ENCODE results near the gene MVP. TPM values are rescaled to one million over a fixed set of nuclear protein-coding genes. Genes with fewer than 3 reads are reported as not detected.
"Not testable (repeated sequence)": the region's sequence is repeated elsewhere in the genome, so short reads cannot be mapped to it uniquely, and the experiment has no call there.

Gene MVP
- total RNA-seq, 5 donors from 2014 or later (not counting 1 experiment from before 2014, with no cell fraction given): 140 to 173 (median 158) TPM

- Mint-ChIP-seq H3K9me3 (no peaks in the 10 kb centered on the region), H3K4me1 (peaks cover 46 to 50% (median 48%) of the 10 kb centered on the region in 3 donors), H3K36me3 (peaks cover 12% of the 10 kb centered on the region), H3K27ac (peak within 1 kb of the TSS; percentile 98 to 99), H3K4me3 (peak within 1 kb of the TSS; percentile 93 to 98 (median 98)), H3K27me3 (no peaks in the 10 kb centered on the region)
- Histone ChIP-seq H3K36me3 (ENCODE audit: control insufficient read depth in 2 of 2, extremely low read depth in 1 of 2, insufficient read depth in 1 of 2, low read length in 1 of 2) (peaks cover 0 to 5% of the 10 kb centered on the region in 2 donors), H3K4me1 (ENCODE audit: control insufficient read depth in 1 of 2, extremely low read depth in 1 of 2, insufficient read depth in 2 of 2, low read length in 2 of 2) (peaks cover 13 to 43% of the 10 kb centered on the region in 2 experiments), H3K27me3 (replicated peaks in 1 of 2; ENCODE audit: control insufficient read depth in 2 of 2, extremely low read depth in 1 of 2, insufficient read depth in 2 of 2, low read length in 1 of 2) (no peaks in the 10 kb centered on the region), H3K4me3 (ENCODE audit: control insufficient read depth in 1 of 2, extremely low read depth in 1 of 2, low read length in 1 of 2) (peak within 1 kb of the TSS; percentile 84 to 94), H3K9me3 (no peaks in the 10 kb centered on the region), H3K27ac (ENCODE audit: low read length) (peak within 1 kb of the TSS; percentile 69)
- peak; percentile 93 to 97 (median 96) for ATAC-seq (replicated peaks in 1 of 4)
- peak; percentile 99 to 100 (median 99) for DNase-seq
- ChIA-PET POLR2A (interaction anchor here (0.6 to 1.6 kb wide), 8 partner anchors 14 to 52 kb away, joined by 3 to 10 read pairs (median 4); partner anchors contain the start of gene PAGR1 (in 1 of the 2)), CTCF (interaction anchor here (0.6 to 2.6 kb wide), 14 partner anchors 9 to 840 kb away, joined by 3 to 14 read pairs (median 4); partner anchors contain the start of genes C16orf54 (in 1 of the 2), MVP (in 1 of the 2), NFATC2IP (in 1 of the 2) and PAGR1 (in 1 of the 2))
- 1% methylated on average over 67 of the region's 67 CpGs for WGBS (ENCODE audit: insufficient coverage)
Measured at GRCh38 chr16:29790183-29790948, 29.9 kb upstream of the MVP start, which contains the start of gene KIF22. Gene KIF22 (plus strand): TSS chr16:29790751. CDS start chr16:29790760, 9 bp downstream.

- Histone ChIP-seq H3K27ac (ENCODE audit: low read length) (peak overlapping the region; percentile 69), H3K9me3 (no peaks in the 10 kb centered on the region), H3K36me3 (ENCODE audit: control insufficient read depth in 2 of 2, extremely low read depth in 1 of 2, insufficient read depth in 1 of 2, low read length in 1 of 2) (peaks cover under 1 to 5% of the 10 kb centered on the region in 2 donors), H3K4me3 (ENCODE audit: control insufficient read depth in 1 of 2, extremely low read depth in 1 of 2, low read length in 1 of 2) (peak overlapping the region; percentile 84 to 94), H3K27me3 (replicated peaks in 1 of 2; ENCODE audit: control insufficient read depth in 2 of 2, extremely low read depth in 1 of 2, insufficient read depth in 2 of 2, low read length in 1 of 2) (no peaks in the 10 kb centered on the region), H3K4me1 (ENCODE audit: control insufficient read depth in 1 of 2, extremely low read depth in 1 of 2, insufficient read depth in 2 of 2, low read length in 2 of 2) (peaks cover 13 to 38% of the 10 kb centered on the region in 2 experiments)
- Mint-ChIP-seq H3K4me1 (peaks cover 42 to 47% (median 46%) of the 10 kb centered on the region in 3 donors), H3K4me3 (peak overlapping the region; percentile 93 to 98 (median 98)), H3K27me3 (no peaks in the 10 kb centered on the region), H3K9me3 (no peaks in the 10 kb centered on the region), H3K27ac (peak overlapping the region; percentile 98 to 99), H3K36me3 (peaks cover 12% of the 10 kb centered on the region)
- ChIA-PET CTCF (interaction anchor here (0.5 to 2.6 kb wide), 14 partner anchors 11 to 840 kb away, joined by 3 to 14 read pairs (median 4); partner anchors contain the start of genes C16orf54 (in 1 of the 2), MVP (in 1 of the 2), NFATC2IP (in 1 of the 2) and PAGR1 (in 1 of the 2)), POLR2A (interaction anchor here (0.6 to 1.6 kb wide), 5 partner anchors 13 to 53 kb away, joined by 3 to 7 read pairs (median 4); partner anchors contain the start of gene PAGR1 (in 1 of the 2))
- DNase-seq (peak in 1 of 35 experiments; percentile 6), ATAC-seq (replicated peaks in 1 of 4) (peak in 2 of 4 experiments; percentile 3 to 12)
- 0% methylated on average over 18 of the region's 31 CpGs for WGBS (ENCODE audit: insufficient coverage)
Measured at GRCh38 chr16:29790949-29791844, 29.1 kb upstream of the MVP start.

- H3K4me1 Mint-ChIP-seq: peaks cover 44 to 48% (median 47%) of the 10 kb centered on the region in 3 donors
- ChIA-PET CTCF (interaction anchor here (0.5 to 1.5 kb wide), 5 partner anchors 10 to 101 kb away, joined by 3 to 5 read pairs (median 4); partner anchors contain the start of gene PAGR1 (in 1 of the 2)), POLR2A (interaction anchor here in 1 of 2 donors (0.7 kb wide), 1 partner anchor 11 kb away, joined by 3 read pairs; no protein-coding TSS in a partner anchor)
- no peak for DNase-seq
- no peaks in the 10 kb centered on the region for H3K9me3 Mint-ChIP-seq
- no peaks in the 10 kb centered on the region for H3K9me3 ChIP-seq
- no peaks in the 10 kb centered on the region for H3K27me3 Mint-ChIP-seq
- peaks cover 17% of the 10 kb centered on the region for H3K36me3 Mint-ChIP-seq
- peaks cover 13 to 36% of the 10 kb centered on the region in 2 experiments for H3K4me1 ChIP-seq (ENCODE audit: control insufficient read depth in 1 of 2, extremely low read depth in 1 of 2, insufficient read depth in 2 of 2, low read length in 2 of 2)
- peak overlapping the region; percentile 93 to 98 (median 98) for H3K4me3 Mint-ChIP-seq
- H3K27me3 ChIP-seq (replicated peaks in 1 of 2; ENCODE audit: control insufficient read depth in 2 of 2, extremely low read depth in 1 of 2, insufficient read depth in 2 of 2, low read length in 1 of 2): no peaks in the 10 kb centered on the region
- H3K27ac Mint-ChIP-seq: peak overlapping the region; percentile 98 to 99
- ATAC-seq (replicated peaks in 1 of 4): no peak
- H3K4me3 ChIP-seq (ENCODE audit: control insufficient read depth in 1 of 2, extremely low read depth in 1 of 2, low read length in 1 of 2): peak overlapping the region; percentile 84 to 94
- peaks cover 5 to 9% of the 10 kb centered on the region in 2 donors for H3K36me3 ChIP-seq (ENCODE audit: control insufficient read depth in 2 of 2, extremely low read depth in 1 of 2, insufficient read depth in 1 of 2, low read length in 1 of 2)
- H3K27ac ChIP-seq (ENCODE audit: low read length): peak overlapping the region; percentile 69
- 38% methylated on average over 3 of the region's 9 CpGs for WGBS (ENCODE audit: insufficient coverage)
Measured at GRCh38 chr16:29791845-29792807, 28.1 kb upstream of the MVP start.

GRCh38 chr16:29793153-29793552 is 27.1 kb upstream of the MVP start:
- CTCF ChIA-PET; H3K27ac Mint-ChIP-seq; H3K4me3 ChIP-seq (ENCODE audit: control insufficient read depth in 1 of 2, extremely low read depth in 1 of 2, low read length in 1 of 2); H3K27ac ChIP-seq (ENCODE audit: low read length); H3K9me3 ChIP-seq; H3K27me3 Mint-ChIP-seq; H3K9me3 Mint-ChIP-seq; ATAC-seq (replicated peaks in 1 of 4); DNase-seq; H3K27me3 ChIP-seq (replicated peaks in 1 of 2; ENCODE audit: control insufficient read depth in 2 of 2, extremely low read depth in 1 of 2, insufficient read depth in 2 of 2, low read length in 1 of 2): not testable (repeated sequence)
- Mint-ChIP-seq H3K4me1 (peaks cover 41 to 48% (median 47%) of the 10 kb centered on the region in 3 donors), H3K4me3 (peak overlapping the region in 1 of 3 donors; percentile 93), H3K36me3 (peaks cover 25% of the 10 kb centered on the region)
- Histone ChIP-seq H3K36me3 (ENCODE audit: control insufficient read depth in 2 of 2, extremely low read depth in 1 of 2, insufficient read depth in 1 of 2, low read length in 1 of 2) (peaks cover 5 to 18% of the 10 kb centered on the region in 2 donors), H3K4me1 (ENCODE audit: control insufficient read depth in 1 of 2, extremely low read depth in 1 of 2, insufficient read depth in 2 of 2, low read length in 2 of 2) (peaks cover 13 to 36% of the 10 kb centered on the region in 2 experiments)
- POLR2A ChIA-PET: interaction anchor here in 1 of 2 donors (0.7 kb wide), 1 partner anchor 38 kb away, joined by 3 read pairs; no protein-coding TSS in a partner anchor
- WGBS (ENCODE audit: insufficient coverage): 96% methylated on average over 15 of the region's 18 CpGs

GRCh38 chr16:29794231-29794710 is 26.0 kb upstream of the MVP start:
- H3K4me3 ChIP-seq (ENCODE audit: control insufficient read depth in 1 of 2, extremely low read depth in 1 of 2, low read length in 1 of 2): no peak overlapping the region
- ChIA-PET POLR2A (interaction anchor here (0.6 to 0.7 kb wide), 2 partner anchors 13 to 147 kb away, joined by 3 read pairs; no protein-coding TSS in a partner anchor), CTCF (interaction anchor here in 1 of 2 donors (0.7 kb wide), 1 partner anchor 82 kb away, joined by 3 read pairs; no protein-coding TSS in a partner anchor)
- peaks cover 13 to 36% of the 10 kb centered on the region in 2 experiments for H3K4me1 ChIP-seq (ENCODE audit: control insufficient read depth in 1 of 2, extremely low read depth in 1 of 2, insufficient read depth in 2 of 2, low read length in 2 of 2)
- no peaks in the 10 kb centered on the region for H3K27me3 Mint-ChIP-seq
- no peak overlapping the region for H3K27ac Mint-ChIP-seq
- no peaks in the 10 kb centered on the region for H3K27me3 ChIP-seq (replicated peaks in 1 of 2; ENCODE audit: control insufficient read depth in 2 of 2, extremely low read depth in 1 of 2, insufficient read depth in 2 of 2, low read length in 1 of 2)
- no peaks in the 10 kb centered on the region for H3K9me3 ChIP-seq
- H3K9me3 Mint-ChIP-seq: no peaks in the 10 kb centered on the region
- H3K27ac ChIP-seq (ENCODE audit: low read length): no peak overlapping the region
- H3K4me1 Mint-ChIP-seq: peaks cover 39 to 47% (median 44%) of the 10 kb centered on the region in 3 donors
- ATAC-seq (replicated peaks in 1 of 4) (no peak), DNase-seq (no peak)
- WGBS (ENCODE audit: insufficient coverage): 100% methylated on average over 2 of the region's 3 CpGs
- peaks cover 33% of the 10 kb centered on the region for H3K36me3 Mint-ChIP-seq
- H3K4me3 Mint-ChIP-seq: no peak overlapping the region
- H3K36me3 ChIP-seq (ENCODE audit: control insufficient read depth in 2 of 2, extremely low read depth in 1 of 2, insufficient read depth in 1 of 2, low read length in 1 of 2): peaks cover 5 to 29% of the 10 kb centered on the region in 2 donors
